Retinal pigment epithelial cell (primary cell): Measurements from ENCODE around the gene CRISPLD2.
A peak's percentile ranks its signal among the peaks of the same experiment; 100 is the strongest.

Source experiments
- DNase-seq: peaks from one replicate; pipeline ENCODE4 v3.0.0-alpha.2; 2010; ENCODE audit warnings: low read depth
- H3K4me3 ChIP-seq: 2 replicates; pipeline ENCODE4 v1.5.1; 2011; ENCODE audit warnings: mild to moderate bottlenecking, low read length, control low read depth, moderate library complexity
- CTCF ChIP-seq: conservative IDR thresholded peaks from 2 replicates; pipeline ENCODE4 v1.5.1; 2011; ENCODE audit warnings: low read depth, low read length, control low read depth, inconsistent platforms

The CRISPLD2 gene

GRCh38 chr16:84819644-84820304, at the start of gene CRISPLD2:
Gene CRISPLD2, plus strand, starts transcription at chr16:84819985. Its CDS starts 18,511 bp downstream, at chr16:84838496.
- no peak for TF ChIP-seq CTCF
- DNase-seq = peak; percentile 56
- peak within 1 kb of the TSS; percentile 52 for H3K4me3 ChIP-seq

- H3K4me3 ChIP-seq = no peak overlapping the region
- no peak for DNase-seq
- TF ChIP-seq CTCF = no peak
These were observed 46.5 kb upstream of the CRISPLD2 start for GRCh38 chr16:84773312-84773711.

- no peak for DNase-seq
- no peak for TF ChIP-seq CTCF
These were observed 45.0 kb upstream of the CRISPLD2 start for GRCh38 chr16:84774810-84775209.

GRCh38 chr16:84775262-84775810, 44.4 kb upstream of the CRISPLD2 start:
- no peak overlapping the region for H3K4me3 ChIP-seq
- no peak for TF ChIP-seq CTCF
- DNase-seq = no peak

More at GRCh38 chr16:84774810-84775209, 45.0 kb upstream of the CRISPLD2 start:
- H3K4me3 ChIP-seq = no peak overlapping the region

- H3K4me3 ChIP-seq = no peak overlapping the region
- no peak for TF ChIP-seq CTCF
- DNase-seq = no peak
These were observed 42.4 kb upstream of the CRISPLD2 start for GRCh38 chr16:84777435-84777834.

GRCh38 chr16:84778720-84779119, 41.1 kb upstream of the CRISPLD2 start:
- H3K4me3 ChIP-seq = no peak overlapping the region
- no peak for DNase-seq
- no peak for TF ChIP-seq CTCF

GRCh38 chr16:84780063-84780462, 39.7 kb upstream of the CRISPLD2 start:
- H3K4me3 ChIP-seq = no peak overlapping the region
- no peak for DNase-seq
- no peak for TF ChIP-seq CTCF
